ENCODE results near the gene BCAM.

- TF ChIP-seq, protein P1, sequence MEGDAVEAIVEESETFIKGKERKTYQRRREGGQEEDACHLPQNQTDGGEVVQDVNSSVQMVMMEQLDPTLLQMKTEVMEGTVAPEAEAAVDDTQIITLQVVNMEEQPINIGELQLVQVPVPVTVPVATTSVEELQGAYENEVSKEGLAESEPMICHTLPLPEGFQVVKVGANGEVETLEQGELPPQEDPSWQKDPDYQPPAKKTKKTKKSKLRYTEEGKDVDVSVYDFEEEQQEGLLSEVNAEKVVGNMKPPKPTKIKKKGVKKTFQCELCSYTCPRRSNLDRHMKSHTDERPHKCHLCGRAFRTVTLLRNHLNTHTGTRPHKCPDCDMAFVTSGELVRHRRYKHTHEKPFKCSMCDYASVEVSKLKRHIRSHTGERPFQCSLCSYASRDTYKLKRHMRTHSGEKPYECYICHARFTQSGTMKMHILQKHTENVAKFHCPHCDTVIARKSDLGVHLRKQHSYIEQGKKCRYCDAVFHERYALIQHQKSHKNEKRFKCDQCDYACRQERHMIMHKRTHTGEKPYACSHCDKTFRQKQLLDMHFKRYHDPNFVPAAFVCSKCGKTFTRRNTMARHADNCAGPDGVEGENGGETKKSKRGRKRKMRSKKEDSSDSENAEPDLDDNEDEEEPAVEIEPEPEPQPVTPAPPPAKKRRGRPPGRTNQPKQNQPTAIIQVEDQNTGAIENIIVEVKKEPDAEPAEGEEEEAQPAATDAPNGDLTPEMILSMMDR (IDR thresholded peaks at IDR 0.05; ENCODE audit: low read depth, low read length, poor library complexity, severe bottlenecking) = no peak
- TF ChIP-seq EZH2phosphoT487 (IDR thresholded peaks at IDR 0.05; ENCODE audit: borderline replicate concordance, low read length) = no peak
Measured at GRCh38 chr19:44846455-44847143, 37.7 kb downstream of the BCAM start.
